NCI-H2081 (cell line): ENCODE measurements around the gene NNAT.

Experiments used
- DNase-seq, 2 experiments: peaks; one replicate each; lab custom pipeline; 2025; lab: John Stamatoyannopoulos, UW

Gene NNAT

DNA sequence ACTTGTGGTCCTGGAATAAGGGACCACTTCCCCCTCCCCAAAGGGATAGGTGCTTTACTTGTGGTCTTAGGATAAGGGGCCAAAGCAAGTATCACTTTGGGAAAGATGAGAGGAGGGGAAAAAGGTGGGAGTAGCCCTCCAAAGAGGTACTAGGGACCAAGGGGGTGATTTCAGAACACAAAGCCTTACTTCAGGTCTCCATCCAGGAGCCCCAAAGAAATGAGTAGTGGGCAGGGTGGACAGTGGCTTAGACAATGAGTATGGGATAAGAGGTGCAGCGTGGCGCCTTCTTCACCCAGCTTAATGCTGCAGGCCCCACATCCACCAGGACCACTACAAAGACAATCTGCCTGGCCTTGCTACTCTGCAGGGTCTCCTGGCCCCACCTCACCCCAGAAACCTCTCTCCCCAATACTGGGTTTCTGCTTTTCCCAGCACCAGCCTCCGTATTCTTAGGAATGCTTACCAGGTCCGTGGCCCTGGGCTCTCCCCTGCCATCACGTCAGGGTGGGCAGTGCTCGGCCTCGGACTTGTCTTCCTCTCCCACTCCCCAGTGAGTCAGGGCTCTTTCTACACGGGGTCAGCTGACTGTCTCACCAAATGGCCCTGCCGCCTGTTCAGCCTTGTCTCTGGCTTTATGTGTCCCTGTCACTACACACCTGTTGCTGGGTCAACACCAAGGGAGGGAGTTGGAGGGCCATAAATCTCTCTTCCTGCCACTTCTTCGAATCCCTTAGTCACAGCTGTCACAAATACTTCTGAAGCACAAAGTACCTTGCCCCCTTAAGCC is 3.1 kb downstream of the NNAT start:
- no peak for DNase-seq

DNA sequence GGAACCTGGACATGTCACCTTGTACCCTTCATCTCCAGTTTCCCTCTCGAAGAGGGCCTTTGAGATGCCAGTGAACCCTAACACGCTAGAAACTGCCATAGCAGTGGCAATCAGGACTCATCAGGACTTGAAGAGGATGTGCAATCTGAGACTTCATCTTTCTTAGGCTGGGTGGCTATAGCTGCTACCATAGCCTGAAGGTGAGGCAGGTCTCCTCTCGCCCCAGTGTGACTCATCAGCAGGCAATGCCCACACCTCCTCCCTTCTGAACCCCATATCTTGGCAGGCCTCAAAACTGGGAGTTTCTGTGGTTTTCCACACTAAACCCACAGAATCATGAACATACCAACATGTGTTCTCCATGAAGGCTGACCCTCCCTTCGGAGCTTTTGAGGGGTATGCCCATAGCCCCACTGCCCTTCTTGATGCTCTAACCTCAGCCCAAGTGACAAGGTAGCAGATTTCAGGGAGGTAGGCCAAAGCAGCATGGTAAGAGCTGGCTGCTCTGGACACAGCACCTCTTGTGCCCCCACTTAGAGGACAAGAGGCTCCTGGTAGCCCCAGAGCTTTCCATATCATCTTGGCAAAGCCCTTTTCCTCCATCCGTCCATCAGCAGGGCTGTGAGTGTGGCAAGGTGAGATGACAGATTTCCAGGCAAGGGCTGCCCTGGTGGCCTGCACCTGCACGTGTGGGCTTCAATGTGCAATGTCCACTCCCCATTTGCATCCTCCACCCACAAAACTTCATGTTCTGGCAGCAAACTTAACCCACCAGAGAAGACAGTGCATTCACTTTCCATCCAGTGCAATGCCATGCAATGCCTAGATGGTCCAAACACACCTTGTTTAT is 4.0 kb downstream of the NNAT start:
- no peak for DNase-seq

DNA sequence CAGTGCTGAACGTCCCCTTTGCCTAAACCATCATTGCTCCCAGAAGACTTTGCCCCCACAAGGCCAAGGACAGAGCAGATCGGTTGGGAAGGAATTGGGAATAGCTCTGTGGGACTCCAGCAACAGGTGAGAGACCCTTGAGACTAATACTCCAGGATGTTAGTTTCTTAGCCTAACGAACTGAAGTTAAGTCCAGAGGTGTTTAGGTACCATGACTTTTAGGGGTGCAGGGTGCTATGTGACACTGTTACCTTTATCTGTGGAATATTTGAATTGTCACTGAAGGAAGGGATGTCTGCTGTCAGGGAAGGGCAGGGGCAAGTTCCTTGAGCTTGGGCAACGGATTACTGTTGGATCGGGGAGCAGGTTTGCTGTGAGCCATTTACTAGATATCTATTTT is 4.8 kb downstream of the NNAT start:
- DNase-seq: no peak

DNA sequence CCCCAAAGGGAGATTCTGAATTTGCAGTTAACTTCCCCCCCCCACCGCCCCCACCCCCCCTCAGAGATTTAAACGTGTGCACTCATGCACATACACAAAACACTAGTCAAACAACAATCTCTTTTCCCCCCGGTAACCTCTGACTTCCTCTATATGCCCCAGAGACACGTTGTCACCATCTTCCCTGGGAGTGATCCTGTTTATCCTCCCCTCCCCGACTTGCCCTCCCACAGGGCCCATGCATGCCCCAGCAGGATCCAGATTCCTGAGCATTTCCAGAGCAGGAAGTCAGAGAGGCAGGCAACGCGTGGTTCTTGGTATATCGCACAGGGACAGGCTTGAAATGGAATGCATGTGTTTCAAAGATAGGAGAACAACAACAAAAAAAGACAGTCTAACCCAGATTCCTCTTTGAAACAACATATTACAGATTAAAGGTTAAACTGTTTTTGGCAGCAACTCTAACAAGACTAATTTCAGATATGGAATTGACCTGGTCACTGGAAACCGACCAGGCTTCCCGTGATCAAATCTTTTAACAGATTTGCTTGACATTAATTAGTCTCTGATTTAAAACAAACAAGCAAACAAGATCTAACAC is 5.3 kb downstream of the NNAT start:
- peak in 1 of 2 experiments; percentile 13 for DNase-seq

DNA sequence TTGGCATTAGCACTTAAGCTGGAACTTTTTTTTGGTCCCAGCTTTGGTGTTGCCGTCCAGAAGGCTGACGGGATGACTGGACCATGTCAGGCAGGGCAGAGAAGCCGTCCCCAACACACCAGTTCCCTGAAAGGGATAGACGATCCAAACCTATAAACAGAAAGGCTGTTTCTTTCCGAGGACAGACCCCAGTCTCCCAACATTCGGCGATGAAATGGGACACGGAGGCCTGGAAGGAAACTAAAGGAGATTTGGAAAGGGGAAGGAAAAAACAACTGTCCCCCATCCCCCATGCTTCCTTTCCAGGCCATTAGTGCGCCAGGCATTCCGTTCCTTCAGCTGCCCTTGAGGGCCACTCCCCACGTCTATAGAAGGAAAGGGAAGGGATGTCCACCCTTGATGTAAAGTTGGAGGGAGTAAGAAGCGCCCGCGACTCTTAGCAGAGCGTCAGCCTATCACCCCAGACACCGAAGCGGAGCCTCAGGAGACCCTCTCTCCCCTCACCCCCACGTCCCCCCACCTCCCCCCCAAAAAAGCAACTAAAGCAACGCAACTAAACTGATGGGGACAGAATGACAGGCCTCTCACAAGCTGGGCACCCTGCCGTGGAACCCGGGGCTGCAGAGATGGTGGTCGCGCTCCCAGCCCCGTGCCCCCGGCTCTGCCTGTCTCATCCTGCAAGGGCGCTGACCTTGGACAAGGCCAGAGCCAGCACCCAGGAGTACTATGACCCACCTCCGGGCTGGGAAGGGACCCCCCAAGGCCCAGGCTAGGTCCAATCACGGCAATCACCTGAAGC is 6.0 kb downstream of the NNAT start:
- no peak for DNase-seq

DNA sequence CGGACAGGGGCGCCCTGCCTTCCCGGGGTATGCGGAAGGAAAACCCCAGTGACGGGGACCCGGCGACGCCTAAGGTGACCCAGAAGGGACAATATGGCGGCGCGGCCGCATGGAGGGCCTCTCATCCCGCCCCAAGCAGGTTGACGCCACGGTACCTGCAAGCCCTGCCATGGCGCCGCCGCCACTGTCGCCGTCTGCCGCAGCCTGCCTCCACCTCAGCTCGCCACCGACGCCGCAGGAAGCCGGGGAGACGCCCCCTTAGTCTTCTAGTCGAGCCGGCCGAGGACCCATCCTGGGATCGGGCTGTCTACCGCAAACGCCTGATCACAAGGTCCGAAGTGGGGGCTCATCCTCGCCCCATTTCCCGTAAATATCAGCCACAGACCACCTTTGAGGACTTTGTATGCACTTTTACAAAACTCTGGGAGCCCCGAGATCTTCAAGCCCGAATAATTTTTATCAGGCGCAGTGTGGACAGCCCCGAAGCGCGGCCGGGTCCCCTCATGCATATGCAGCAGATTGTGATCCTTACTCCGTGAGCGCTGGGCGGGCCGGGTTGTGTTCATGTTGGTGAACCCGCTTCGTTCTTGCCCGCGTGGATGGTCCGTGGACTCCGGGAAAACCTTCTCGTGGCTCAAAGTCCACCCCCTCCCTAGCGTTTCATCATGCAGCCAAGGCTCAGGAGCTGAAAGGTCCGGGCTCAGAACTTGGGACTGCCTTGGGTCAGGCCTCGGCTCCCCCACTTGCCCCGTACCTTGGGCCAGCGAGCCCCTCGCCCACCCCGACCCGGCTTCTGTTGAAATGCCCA is 6.8 kb downstream of the NNAT start, which contains the start of gene BLCAP:
Gene BLCAP (minus strand): TSS at position 239 of the 808 bp plus-strand sequence. CDS start 8,702 bp downstream, outside the sequence.
- peak; percentile 87 to 88 for DNase-seq

DNA sequence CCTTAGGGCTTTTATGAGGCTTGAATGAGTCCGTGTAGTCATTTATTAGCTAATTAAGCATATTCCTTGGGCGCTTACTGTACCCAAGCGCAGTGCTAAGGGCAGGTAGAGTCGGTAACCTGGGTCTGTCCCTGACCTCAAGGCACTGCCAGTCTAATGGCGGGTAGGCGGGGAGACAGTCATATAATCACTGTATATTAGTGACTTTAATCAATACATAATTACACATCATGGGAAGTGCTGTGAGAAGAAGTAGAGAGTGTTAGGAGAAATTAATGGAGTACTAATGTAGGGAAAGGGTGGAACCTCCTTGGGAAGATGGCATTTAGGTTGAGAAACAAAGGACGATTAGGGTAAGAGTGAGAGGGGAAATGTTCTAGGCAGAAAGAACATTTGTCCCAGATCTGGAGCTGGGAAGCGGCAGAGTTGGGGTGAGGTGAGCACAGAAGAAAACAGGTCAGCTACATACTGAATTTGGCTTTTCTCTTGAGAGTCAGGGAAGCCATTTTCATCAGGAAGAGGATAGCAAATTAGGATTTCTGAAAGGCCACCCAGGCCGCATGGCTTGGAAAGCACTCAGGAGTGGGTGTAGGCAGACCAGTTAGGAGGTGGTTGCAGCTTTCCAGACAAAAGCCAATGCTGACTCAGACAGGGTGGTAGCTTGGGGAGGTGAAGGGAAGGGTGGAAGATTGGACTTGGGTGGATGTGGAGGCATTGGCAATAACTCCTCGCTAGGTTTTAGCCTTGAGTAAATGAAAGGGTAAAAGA is 7.6 kb downstream of the NNAT start:
- DNase-seq: no peak

DNA sequence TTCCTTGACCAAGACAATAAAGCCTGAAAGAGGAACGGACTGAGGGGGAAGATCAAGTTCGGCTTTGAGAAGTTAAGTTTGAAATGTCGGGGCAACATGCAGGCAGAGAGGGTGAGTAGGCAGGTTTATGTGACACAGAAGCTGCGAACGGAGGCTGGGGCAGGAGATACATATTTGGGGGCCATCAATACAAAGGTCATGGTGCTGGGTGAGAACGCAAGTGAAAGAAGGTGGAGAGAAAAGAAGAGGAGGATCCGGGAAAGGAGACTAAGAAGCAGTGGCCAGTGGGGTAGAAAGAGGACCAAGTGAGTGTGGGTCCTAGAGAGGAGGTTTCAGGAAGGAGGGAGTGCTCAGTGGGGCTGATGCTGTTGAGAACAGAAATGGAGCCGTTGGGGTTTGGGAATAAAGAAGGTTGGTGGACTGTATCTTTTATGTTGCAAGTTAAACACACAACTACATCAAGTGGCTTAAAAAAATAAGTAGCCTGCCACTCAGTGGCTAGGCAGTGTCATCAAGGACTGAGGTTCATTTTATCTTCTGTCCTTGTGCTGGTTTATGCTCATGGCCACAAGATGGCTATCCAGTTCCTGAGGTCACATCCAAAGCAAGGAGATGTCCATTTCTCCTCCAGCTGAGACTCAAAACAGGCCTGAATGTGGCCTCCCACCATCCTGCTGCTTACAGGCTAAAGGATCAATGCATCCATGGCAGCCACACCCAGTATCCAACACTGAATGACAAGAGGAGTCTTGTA is 8.3 kb downstream of the NNAT start:
- no peak for DNase-seq

DNA sequence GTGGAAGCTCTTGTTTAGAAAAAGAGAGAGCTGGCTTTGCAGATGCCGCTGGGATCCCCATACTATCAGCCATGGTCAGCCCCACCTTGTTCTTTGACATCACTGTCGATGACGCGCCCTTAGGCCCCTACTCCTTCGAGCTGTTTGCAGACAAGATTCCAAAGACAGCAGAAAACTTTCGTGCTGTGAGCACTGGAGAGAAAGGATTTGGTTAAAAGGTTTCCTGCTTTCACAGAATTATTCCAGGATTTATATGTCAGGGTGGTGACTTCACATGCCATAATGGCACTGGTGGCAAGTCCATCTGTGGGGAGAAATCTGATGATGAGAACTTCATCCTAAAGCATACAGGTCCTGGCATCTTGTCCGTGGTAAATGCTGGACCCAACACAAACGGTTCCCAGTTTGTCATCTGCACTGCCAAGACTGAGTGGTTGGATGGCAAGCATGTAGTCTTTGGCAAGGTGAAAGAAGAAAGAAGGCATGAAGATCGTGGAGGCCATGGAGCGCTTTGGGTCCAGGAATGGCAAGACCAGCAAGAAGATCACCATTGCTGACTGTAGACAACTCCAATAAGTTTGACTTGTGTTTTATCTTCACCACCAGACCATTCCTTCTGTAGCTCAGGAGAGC is 9.0 kb downstream of the NNAT start:
- DNase-seq: no peak

DNA sequence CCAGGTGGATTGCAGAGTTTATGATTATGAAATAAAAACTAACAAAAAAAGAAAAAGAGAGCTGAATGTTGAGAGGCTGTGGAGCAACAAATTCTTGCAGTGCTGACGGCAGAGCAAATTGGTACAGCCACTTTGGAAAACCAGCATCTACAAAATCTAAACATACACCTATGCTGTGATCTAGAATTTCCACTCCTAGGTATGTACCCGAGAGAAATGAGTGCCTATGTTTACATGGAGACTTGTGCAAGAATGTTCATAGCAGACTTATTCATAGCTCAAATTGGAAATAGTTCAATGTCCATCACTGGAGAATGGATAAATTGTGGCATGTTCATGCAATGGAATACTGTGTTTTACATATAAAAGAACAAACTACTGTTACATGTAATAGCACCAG is 9.6 kb downstream of the NNAT start:
- DNase-seq: no peak

DNA sequence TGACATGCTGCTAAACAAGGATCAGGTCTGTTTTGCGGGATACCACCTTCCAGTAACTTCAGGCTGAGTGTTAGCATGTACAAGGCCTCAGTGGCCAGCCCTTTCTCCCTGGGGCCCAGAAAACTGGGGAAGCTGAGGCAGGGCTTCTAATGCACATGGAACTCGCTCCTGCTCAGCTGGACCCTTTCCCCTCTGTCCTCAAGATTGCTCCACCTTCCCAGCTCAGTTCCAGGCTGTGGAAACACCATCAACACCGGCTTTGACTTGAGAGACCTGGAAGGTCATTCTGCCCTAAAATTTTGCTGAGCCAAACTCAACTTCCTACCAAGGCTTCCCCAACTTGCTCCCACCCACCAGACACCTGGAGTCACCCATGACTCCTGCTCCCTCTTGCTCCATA is 10.8 kb downstream of the NNAT start:
- no peak for DNase-seq

DNA sequence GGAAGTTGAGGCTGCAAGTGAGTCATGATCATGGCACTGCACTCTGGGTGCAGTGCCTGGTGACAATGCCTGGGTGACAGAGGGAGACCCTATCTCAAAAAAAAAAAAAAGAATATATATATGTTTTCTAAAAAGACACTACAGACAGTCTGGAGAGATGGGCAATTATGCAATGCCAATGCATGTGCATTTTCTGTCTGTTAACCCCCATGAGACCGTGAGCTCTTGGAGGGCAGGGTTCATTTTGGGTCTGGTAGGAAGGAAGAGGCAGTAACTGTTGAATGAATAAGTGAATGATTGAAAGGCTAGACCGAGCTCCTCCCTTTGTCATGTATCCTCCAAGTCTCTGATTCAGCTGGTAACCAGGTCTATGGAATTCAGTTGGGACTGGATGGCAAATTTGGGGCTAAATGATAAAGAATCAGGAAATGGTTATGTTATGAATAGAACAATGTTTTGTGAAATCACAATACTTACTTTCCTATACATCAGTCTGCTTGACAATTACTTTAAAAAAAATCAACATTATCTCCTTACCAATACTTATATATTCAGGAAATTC is 12.2 kb downstream of the NNAT start:
- DNase-seq: no peak

DNA sequence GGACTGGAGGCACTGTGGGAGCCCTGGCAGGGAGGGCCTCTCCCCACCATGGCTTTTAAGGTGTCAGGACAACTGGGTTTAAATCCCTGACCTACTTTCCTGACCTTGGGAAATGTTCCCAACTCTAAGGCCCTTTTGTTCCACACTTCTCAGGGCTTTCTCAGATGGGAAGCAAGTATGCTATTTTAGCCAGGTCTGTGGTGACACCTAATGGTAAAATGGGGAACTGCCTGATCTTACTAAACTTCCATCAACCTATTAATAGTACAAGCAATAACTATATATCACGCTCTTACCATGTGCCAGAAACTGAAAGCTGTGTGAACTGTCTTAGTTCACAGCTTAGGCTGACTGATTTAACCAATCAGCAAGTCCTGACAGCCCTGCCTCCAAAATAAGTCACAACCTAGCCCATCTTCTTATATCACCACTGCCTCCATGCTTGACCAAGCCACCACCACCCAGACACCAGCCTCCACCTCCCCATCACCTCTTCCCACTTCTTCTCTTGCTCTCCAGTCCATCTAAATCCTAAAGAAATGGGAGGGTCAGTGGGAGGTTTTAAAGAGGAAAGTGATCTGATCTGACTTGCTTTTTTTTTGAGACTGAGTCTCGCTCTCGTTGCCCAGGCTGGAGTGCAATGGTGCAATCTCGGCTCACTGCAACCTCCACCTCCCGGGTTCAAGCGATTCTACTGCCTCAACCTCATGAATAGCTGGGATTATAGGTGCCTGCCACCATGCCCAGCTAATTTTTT is 13.5 kb downstream of the NNAT start:
- DNase-seq: peak; percentile 76 to 77

DNA sequence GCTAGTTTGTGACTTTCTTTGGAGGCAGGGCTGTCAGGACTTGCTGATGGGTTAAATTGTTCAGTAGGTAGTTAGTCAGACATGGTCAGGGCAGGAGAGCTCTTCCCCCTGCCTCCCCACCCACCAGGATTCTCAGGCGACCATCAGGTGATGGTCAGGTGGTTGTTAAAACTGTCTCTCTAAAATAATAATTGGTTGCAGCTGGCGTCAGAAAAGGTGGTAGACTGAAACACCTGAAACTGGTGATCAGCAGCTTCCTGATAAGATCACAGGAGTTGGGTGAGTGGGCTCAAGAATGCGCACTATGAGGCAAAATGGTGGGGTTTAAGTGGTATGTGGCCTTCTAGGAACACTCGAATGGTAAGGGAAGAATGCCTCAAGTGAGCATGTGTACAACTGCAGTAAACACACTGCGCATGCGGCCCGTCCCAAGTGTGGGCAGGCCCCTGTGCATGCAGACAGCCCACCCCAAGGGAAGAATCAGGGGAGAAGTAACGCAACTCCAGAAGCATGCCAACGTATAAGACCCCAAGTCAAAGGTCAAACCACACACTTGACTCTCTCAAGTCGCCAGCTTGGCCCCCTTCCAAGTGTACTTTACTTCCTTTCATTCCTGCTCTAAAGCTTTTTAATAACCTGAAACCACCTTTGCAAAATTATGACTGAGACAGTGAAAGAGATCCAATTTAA is 14.5 kb downstream of the NNAT start:
- no peak for DNase-seq

DNA sequence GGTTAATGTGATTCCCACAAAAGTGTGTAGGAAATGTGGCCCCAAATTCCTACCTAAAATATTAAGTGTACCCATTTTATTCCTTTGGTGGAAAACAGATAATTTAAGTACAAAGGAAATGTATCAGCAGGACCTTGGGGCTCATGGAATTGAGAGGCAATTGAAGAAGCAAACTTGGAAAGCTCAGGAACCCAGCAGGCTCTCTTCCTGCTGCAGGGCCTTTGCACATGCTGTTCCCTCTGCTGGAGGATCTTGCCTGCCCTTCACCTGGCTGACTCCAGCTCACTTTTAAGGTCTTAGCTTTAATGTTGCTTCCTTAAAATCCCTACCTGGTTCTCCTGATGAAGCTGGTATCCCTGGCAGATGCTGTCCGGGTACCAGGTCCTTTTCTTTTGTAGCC is 16.5 kb downstream of the NNAT start:
- DNase-seq: no peak

DNA sequence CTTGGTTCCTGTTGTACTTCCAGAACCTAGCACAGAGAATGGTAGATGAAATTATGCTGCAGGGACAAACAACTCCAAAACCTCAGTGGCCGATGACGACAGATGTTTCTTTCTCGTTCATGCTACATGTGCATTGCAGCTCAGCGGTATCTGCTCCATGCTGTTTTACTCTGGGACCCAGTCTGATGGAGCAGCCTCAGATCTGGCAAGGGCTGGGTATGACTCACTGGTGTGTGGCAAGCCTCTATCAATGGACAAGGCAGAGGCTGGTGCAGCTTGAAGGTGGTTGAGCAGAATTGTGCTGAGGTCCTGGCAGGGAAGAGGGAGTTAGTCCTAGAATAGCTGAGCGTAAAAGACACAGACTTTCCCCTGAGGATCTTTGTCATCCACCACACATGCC is 17.0 kb downstream of the NNAT start:
- no peak for DNase-seq

DNA sequence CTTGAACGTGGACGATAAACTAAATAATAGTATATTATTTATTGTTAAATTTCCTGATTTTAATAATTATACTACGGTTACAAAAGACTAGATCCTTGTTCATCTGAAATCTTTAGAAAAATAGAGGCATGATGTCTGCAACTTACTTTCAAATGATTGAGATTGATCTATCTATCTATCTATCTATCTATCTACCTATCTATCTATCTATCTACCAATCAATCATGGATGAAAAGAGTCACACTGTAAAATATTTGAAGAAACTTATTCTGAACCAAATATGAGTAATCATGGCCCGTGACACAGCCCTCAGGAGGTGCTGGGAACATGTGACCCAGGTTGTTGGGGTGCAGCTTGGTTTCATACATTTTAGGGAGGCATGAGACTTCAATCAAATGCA is 18.4 kb downstream of the NNAT start:
- DNase-seq: no peak
